Esophagus muscularis mucosa (tissue), 4 donors: ENCODE results near the gene FGF14. TPM values are rescaled to one million over a fixed set of nuclear protein-coding genes. Genes with fewer than 3 reads are reported as not detected.

ENCODE experiments used
- DNase-seq: peaks from one replicate; pipeline ENCODE4 v3.0.0-alpha.2; 2017; ENCODE audit errors: extremely low spot score
- H3K27ac ChIP-seq, 4 donors: fragments of 200-600 bp; sonication (generic); replicated peaks in 1 of 4; 1 replicate in 3 of 4; 2 replicates in 1 of 4; pipeline ENCODE4 v1.5.1; 2016 to 2019; ENCODE audit warnings: mild to moderate bottlenecking in 1 of 4
- H3K27me3 ChIP-seq, 4 donors: fragments of 200-600 bp; sonication (generic); one replicate each; pipeline versions ENCODE4 v1.5.1 to v1.6.0; 2016 to 2019
- H3K36me3 ChIP-seq, 4 donors: fragments of 200-600 bp; sonication (generic); one replicate each; pipeline ENCODE4 v1.5.1; 2016 to 2019
- H3K4me1 ChIP-seq, 4 donors: fragments of 200-600 bp; sonication (generic); one replicate each; pipeline ENCODE4 v1.5.1; 2016 to 2019
- H3K4me3 ChIP-seq, 4 donors: fragments of 200-600 bp; sonication (generic); 1 replicate in 2 of 4; 2 replicates in 2 of 4; pipeline ENCODE4 v1.5.1; 2016 to 2019; ENCODE audit warnings: mild to moderate bottlenecking in 4 of 4, moderate library complexity in 1 of 4
- H3K9me3 ChIP-seq, 4 donors: fragments of 200-600 bp; sonication (generic); 1 replicate in 3 of 4; 2 replicates in 1 of 4; pipeline ENCODE4 v1.5.1; 2016 to 2019
- EP300 ChIP-seq: sonication (generic); formaldehyde crosslinking; IDR thresholded peaks from one replicate; pipeline ENCODE4 v1.6.1; 2017; ENCODE audit warnings: antibody characterized with exemption
- POLR2A ChIP-seq: fragments of 450-650 bp; IDR thresholded peaks from one replicate; pipeline ENCODE4 v1.6.1; 2017; ENCODE audit warnings: antibody characterized with exemption, moderate library complexity, mild to moderate bottlenecking, low read depth
- POLR2AphosphoS5 ChIP-seq, 2 donors: sonication (generic); formaldehyde crosslinking; IDR thresholded peaks; one replicate each; pipeline ENCODE4 v1.6.1; 2017; ENCODE audit warnings: antibody characterized with exemption in 2 of 2
- WGBS: methylation state at CpG from one replicate; pipeline ENCODE4 v1.1.5; 2018; 5-methylcytosine and 5-hydroxymethylcytosine counted together
- intact Hi-C: fragments of 100-400 bp; cut with DNase I; formaldehyde crosslinking; loops from one replicate; pipeline ENCODE4 v1.15.1; 2023
- total RNA-seq, 4 donors: library from RNA; depleted of rRNA; stranded (reverse); fragments of >200 nt; gene quantifications; one replicate each; pipeline versions ENCODE4 v1.1.0 to v1.2.1, GENCODE V29; 2016
- TF ChIP-seq, protein P1 (sequence below), 3 experiments: fragments of 200-600 bp in 2 of 3; fragments of 450-650 bp in 1 of 3; sonication (generic) in 2 of 3; IDR thresholded peaks; one replicate each; pipeline ENCODE4 v1.5.1; 2017 to 2019; ENCODE audit warnings: antibody characterized with exemption in 3 of 3, mild to moderate bottlenecking in 2 of 3, moderate library complexity in 1 of 3

FGF14 gene
- total RNA-seq, 4 donors from 2014 or later = 0.33 to 2.1 (median 0.87) TPM

DNA sequence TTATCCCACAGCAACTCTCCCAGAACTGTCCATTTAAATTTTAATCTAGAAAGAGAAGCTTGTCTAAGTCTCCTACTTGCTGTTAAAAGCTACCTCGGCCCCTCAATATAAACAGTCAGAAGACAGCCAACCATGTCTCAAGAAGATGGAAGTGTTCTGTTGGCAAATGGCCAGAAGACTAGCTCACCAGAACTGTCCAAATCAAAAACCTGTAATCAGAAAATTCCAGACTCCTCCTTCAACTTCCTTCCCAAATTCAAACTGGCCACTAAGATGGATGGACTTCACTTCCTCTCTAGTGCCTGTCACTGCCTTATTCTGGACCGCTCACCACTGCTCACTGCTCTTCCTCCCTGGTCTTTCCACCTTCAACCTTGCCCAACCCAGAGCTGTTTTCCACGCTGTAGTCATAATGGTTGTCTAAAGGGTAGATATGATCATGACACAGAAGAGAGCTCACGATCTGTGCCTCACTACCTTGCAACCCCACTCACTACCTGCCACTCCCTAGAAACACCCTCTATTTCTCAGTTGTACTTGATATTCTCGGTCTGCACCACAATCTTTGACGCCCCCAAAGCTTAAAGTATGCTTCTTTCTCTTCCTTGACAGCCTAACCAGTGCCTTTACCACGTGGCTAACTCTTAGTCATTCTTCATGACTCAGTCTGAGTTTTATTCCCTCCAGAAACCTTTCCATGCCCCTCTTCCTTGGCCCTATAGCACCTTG is 9.2 kb downstream of the FGF14 start:
- H3K36me3 ChIP-seq = no peaks in the 10 kb centered on the region
- H3K9me3 ChIP-seq = no peaks in the 10 kb centered on the region
- TF ChIP-seq POLR2A = no peak
- no peak for TF ChIP-seq EP300
- TF ChIP-seq, protein P1, sequence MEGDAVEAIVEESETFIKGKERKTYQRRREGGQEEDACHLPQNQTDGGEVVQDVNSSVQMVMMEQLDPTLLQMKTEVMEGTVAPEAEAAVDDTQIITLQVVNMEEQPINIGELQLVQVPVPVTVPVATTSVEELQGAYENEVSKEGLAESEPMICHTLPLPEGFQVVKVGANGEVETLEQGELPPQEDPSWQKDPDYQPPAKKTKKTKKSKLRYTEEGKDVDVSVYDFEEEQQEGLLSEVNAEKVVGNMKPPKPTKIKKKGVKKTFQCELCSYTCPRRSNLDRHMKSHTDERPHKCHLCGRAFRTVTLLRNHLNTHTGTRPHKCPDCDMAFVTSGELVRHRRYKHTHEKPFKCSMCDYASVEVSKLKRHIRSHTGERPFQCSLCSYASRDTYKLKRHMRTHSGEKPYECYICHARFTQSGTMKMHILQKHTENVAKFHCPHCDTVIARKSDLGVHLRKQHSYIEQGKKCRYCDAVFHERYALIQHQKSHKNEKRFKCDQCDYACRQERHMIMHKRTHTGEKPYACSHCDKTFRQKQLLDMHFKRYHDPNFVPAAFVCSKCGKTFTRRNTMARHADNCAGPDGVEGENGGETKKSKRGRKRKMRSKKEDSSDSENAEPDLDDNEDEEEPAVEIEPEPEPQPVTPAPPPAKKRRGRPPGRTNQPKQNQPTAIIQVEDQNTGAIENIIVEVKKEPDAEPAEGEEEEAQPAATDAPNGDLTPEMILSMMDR (IDR thresholded peaks at IDR 0.05) = no peak
- TF ChIP-seq POLR2AphosphoS5 (IDR thresholded peaks at IDR 0.05) = no peak
- no peak overlapping the region for H3K27ac ChIP-seq
- DNase-seq = no peak
- intact Hi-C loops = no loop called here
- peaks cover 0 to 19% (median 14%) of the 10 kb centered on the region in 4 donors for H3K4me1 ChIP-seq
- WGBS = 73% methylated on average over 7 of the region's 7 CpGs
- no peak overlapping the region for H3K4me3 ChIP-seq
- no peaks in the 10 kb centered on the region for H3K27me3 ChIP-seq

DNA sequence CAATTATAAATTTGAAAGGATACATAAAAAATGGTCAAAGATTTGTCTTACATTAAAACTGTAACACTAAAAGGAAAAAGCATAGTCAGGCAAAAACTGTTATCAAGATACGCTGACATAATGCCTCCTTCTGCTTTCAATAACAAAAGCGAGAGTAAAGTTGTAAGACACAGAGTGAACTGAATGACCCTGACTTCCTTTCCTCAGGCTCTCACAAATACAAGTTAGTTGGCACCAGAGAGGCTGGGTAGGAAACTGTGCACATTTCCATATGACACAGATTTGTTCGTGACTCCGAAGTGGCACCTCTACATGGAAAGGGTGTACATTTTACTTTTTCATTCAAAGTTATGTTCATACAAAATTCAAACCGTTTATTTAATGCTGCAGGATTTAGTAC is 15.4 kb downstream of the FGF14 start:
- Histone ChIP-seq H3K4me1 (no peaks in the 10 kb centered on the region), H3K27me3 (no peaks in the 10 kb centered on the region), H3K27ac (no peak overlapping the region), H3K36me3 (no peaks in the 10 kb centered on the region), H3K9me3 (no peaks in the 10 kb centered on the region), H3K4me3 (no peak overlapping the region)
- WGBS = 73% methylated on average over 5 of the region's 5 CpGs
- intact Hi-C loops = no loop called here
- DNase-seq = no peak
- TF ChIP-seq POLR2AphosphoS5 (IDR thresholded peaks at IDR 0.05) = no peak
- no peak for TF ChIP-seq EP300
- no peak for TF ChIP-seq POLR2A
- TF ChIP-seq, protein P1 (IDR thresholded peaks at IDR 0.05) = no peak

DNA sequence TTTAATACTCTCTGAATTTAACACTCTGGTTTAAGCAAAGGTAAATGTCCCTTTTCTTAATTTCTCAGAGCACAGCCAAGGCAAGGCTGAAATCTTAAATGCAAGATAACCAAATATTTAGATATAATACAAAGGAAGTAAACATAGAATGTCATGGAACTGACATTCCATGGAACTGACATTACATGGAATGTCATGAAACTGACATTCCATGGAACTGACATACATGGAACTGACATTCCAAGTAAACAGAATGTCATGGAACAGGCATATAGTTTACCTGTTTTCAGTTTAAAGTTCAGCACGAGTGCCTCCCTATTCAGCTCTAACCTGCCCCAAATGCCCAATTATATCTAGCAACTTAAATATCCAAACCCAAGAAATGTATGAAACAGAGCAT is 21.8 kb downstream of the FGF14 start:
- 47% methylated on average over 1 of the region's 1 CpG for WGBS
- Histone ChIP-seq H3K4me3 (no peak overlapping the region), H3K9me3 (no peaks in the 10 kb centered on the region), H3K4me1 (peaks cover 0 to 4% (median 0%) of the 10 kb centered on the region in 4 donors), H3K36me3 (no peaks in the 10 kb centered on the region), H3K27ac (no peak overlapping the region), H3K27me3 (no peaks in the 10 kb centered on the region)
- no peak for DNase-seq
- no peak for TF ChIP-seq EP300
- intact Hi-C loops = no loop called here

DNA sequence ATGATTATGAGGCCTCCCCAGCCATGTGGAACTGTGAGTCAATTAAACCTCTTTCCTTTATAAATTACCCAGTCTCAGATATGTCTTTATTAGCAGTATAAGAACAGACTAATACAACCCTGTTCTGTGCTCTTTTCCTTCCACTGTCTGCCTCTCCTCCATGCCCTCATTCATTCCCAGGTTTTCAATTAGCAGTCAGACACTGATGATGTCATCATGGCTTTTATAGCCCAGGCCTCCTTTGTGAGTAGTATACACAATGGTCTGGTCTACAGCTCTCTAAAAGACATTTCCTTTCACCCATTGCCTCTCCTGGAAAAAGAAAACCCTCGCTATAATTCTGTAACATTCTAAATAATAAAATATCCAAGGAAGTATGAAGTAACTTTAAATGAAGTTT is 25.5 kb downstream of the FGF14 start:
- Histone ChIP-seq H3K27me3 (no peaks in the 10 kb centered on the region), H3K27ac (no peak overlapping the region), H3K36me3 (no peaks in the 10 kb centered on the region), H3K4me3 (no peak overlapping the region), H3K4me1 (peaks cover 0 to 13% (median 8%) of the 10 kb centered on the region in 4 donors), H3K9me3 (no peaks in the 10 kb centered on the region)
- TF ChIP-seq EP300 (no peak), POLR2A (no peak), POLR2AphosphoS5 (IDR thresholded peaks at IDR 0.05) (no peak)
- TF ChIP-seq, protein P1 (IDR thresholded peaks at IDR 0.05) = no peak
- intact Hi-C loops = no loop called here
- WGBS = 95% methylated on average over 1 of the region's 1 CpG
- no peak for DNase-seq

DNA sequence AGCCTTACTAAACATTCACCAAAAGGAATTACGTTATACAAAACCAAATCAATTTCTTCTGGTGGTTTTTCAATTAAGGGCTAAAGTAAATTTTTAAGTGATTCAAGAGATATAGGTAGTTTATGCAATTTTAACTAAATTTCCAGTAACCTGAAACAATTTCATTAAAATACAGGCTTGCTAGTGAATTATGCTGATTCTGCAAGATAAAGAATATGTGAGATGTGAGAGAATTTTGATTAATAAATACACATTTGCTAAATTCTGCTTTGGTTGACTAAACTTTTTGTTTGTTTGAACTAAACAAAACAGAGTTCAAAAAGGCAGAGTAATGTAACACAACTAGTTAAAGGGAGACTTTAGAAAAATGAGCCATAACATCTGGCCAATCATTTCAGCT is 27.1 kb downstream of the FGF14 start:
- intact Hi-C loops = no loop called here

More for the DNA sequence above, 27.1 kb downstream of the FGF14 start:
- H3K27me3 ChIP-seq = no peaks in the 10 kb centered on the region
- no peak for TF ChIP-seq POLR2A
- TF ChIP-seq, protein P1 (IDR thresholded peaks at IDR 0.05) = no peak
- no peak for TF ChIP-seq EP300
- TF ChIP-seq POLR2AphosphoS5 (IDR thresholded peaks at IDR 0.05) = no peak
- H3K36me3 ChIP-seq = no peaks in the 10 kb centered on the region
- H3K9me3 ChIP-seq = no peaks in the 10 kb centered on the region
- no peak overlapping the region for H3K27ac ChIP-seq
- 93% methylated on average over 1 of the region's 1 CpG for WGBS
- H3K4me1 ChIP-seq = peaks cover 0 to 13% (median 6%) of the 10 kb centered on the region in 4 donors
- no peak overlapping the region for H3K4me3 ChIP-seq
- DNase-seq = no peak
